PC-9 (cell line): ENCODE data around the gene MAGEA2B.
"Not testable (repeated sequence)": the region's sequence is repeated elsewhere in the genome, so short reads cannot be mapped to it uniquely, and the experiment has no call there.

Experiments used
- EZH2 ChIP-seq: fragments of 200-600 bp; sonication (generic); IDR thresholded peaks from 2 replicates; pipeline ENCODE4 v1.8.0; 2017; ENCODE audit warnings: antibody characterized with exemption, low read depth
- TF ChIP-seq, protein P1 (sequence below): fragments of 200-600 bp; sonication (generic); conservative IDR thresholded peaks from 2 replicates; pipeline ENCODE4 v1.6.1; 2017; ENCODE audit warnings: mixed run types, antibody characterized with exemption, mild to moderate bottlenecking, moderate library complexity

- TF ChIP-seq, protein P1, sequence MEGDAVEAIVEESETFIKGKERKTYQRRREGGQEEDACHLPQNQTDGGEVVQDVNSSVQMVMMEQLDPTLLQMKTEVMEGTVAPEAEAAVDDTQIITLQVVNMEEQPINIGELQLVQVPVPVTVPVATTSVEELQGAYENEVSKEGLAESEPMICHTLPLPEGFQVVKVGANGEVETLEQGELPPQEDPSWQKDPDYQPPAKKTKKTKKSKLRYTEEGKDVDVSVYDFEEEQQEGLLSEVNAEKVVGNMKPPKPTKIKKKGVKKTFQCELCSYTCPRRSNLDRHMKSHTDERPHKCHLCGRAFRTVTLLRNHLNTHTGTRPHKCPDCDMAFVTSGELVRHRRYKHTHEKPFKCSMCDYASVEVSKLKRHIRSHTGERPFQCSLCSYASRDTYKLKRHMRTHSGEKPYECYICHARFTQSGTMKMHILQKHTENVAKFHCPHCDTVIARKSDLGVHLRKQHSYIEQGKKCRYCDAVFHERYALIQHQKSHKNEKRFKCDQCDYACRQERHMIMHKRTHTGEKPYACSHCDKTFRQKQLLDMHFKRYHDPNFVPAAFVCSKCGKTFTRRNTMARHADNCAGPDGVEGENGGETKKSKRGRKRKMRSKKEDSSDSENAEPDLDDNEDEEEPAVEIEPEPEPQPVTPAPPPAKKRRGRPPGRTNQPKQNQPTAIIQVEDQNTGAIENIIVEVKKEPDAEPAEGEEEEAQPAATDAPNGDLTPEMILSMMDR = not testable (repeated sequence)
- TF ChIP-seq EZH2 = not testable (repeated sequence)
These were observed 19.9 kb downstream of the MAGEA2B start for GRCh38 chrX:152734143-152734858.
